ENCODE data around the gene CLCA4. TPM values are rescaled to one million over a fixed set of nuclear protein-coding genes. Genes with fewer than 3 reads are reported as not detected.

The CLCA4 gene
- total and polyA plus RNA-seq, 10 of the 15 experiments (the other 5 are each of a cell fraction or from before 2014, with no cell fraction given): 0.01 to 0.08 TPM; not detected in 8

GRCh38 chr1:86499987-86500593 is 46.8 kb upstream of the CLCA4 start:
- FAIRE-seq (no peak), DNase-seq (ENCODE audit: low read depth, low spot score) (no peak), ATAC-seq (peak; percentile 41; the same call in 1 of the 3 replicates)
- no TSS peak for BruUV-seq (replicated peaks)
- H3K4me1 ChIP-seq (ENCODE audit: control insufficient read depth, insufficient read depth, low read length): no peaks in the 10 kb centered on the region
- peaks cover 0 to 2% of the 10 kb centered on the region in 2 experiments; a peak in 2 of 4 replicates for H3K27me3 ChIP-seq (replicated peaks in 1 of 2; ENCODE audit: control insufficient read depth in 2 of 2, insufficient read depth in 2 of 2, low read length in 1 of 2)
- no peaks in the 10 kb centered on the region for H3K79me2 ChIP-seq (ENCODE audit: control insufficient read depth, insufficient read depth, low read length)
- no peak overlapping the region for H3K27ac ChIP-seq (ENCODE audit: control insufficient read depth, insufficient read depth)
- H3K9ac ChIP-seq (ENCODE audit: control insufficient read depth, insufficient read depth, low read length): no peak overlapping the region
- ChIA-PET RAD21 (ENCODE audit: unreplicated experiment) (interaction anchor here (0.9 kb wide), 1 partner anchor 120 kb away, joined by 3 read pairs; no protein-coding TSS in a partner anchor), CTCF (interaction anchor here (0.7 to 11.1 kb wide), 39 partner anchors 10 to 557 kb away, joined by 3 to 104 read pairs (median 4); partner anchors contain the start of genes ODF2L and SH3GLB1), SMC1A (ENCODE audit: uncharacterized antibody, unreplicated experiment) (interaction anchor here (0.8 to 1.5 kb wide), 3 partner anchors 106 to 117 kb away, joined by 3 to 6 read pairs (median 5); no protein-coding TSS in a partner anchor), POLR2A (no interaction called here)
- intact Hi-C loops (cut with micrococcal nuclease; ENCODE audit: unreplicated experiment) (loop anchor here (5.0 to 10.0 kb wide), 4 partner anchors 187 to 585 kb away; partner anchors contain the start of gene SH3GLB1), in situ Hi-C loops (cut with MboI) (loop anchor here (5.0 to 25.0 kb wide), 2 partner anchors 118 to 587 kb away; no protein-coding TSS in a partner anchor)
- no peak overlapping the region for H2AFZ ChIP-seq (ENCODE audit: control insufficient read depth, low read depth, low read length)
- no peaks in the 10 kb centered on the region for H3K9me3 ChIP-seq (replicated peaks; ENCODE audit: control insufficient read depth, insufficient read depth, low read length)
- no peaks in the 10 kb centered on the region for H3K36me3 ChIP-seq (ENCODE audit: control insufficient read depth in 2 of 2, insufficient read depth in 2 of 2, low read length in 1 of 2)
- H3K4me3 ChIP-seq: no peak overlapping the region
- no peaks in the 10 kb centered on the region for H4K20me1 ChIP-seq (ENCODE audit: control insufficient read depth, insufficient read depth)
- no peak overlapping the region for H3K4me2 ChIP-seq (ENCODE audit: control insufficient read depth, insufficient read depth)
- WGBS (ENCODE audit: insufficient coverage, insufficient replicate concordance, low lambda C conversion rate, missing lambda C conversion rate): 0% methylated on average over 3 of the region's 3 CpGs
- peak; percentile 98 for TF ChIP-seq ZNF592 (IDR thresholded peaks at IDR 0.05)
- 0 out of 4 replicates have a peak, but pooled peaks of 1 of the 2 experiments have one; percentile 18 for TF ChIP-seq BHLHE40 (IDR thresholded peaks at IDR 0.05; ENCODE audit: borderline replicate concordance in 1 of 2, low read depth in 2 of 2, low read length in 1 of 2)
- no peak for TF ChIP-seq ESRRA (IDR thresholded peaks at IDR 0.05; ENCODE audit: low read length)
- TF ChIP-seq ASH2L (IDR thresholded peaks at IDR 0.05; ENCODE audit: borderline replicate concordance, low read depth): no peak
- TF ChIP-seq FOXM1 (IDR thresholded peaks at IDR 0.05; ENCODE audit: low read depth, low read length): peak; percentile 36; the same call in 1 of the 2 replicates
- no peak for TF ChIP-seq ETV6 (conservative IDR thresholded peaks at IDR 0.05 in 1 of 2, IDR thresholded peaks at IDR 0.05 in 1 of 2; ENCODE audit: borderline replicate concordance in 1 of 2, low read depth in 1 of 2)
- TF ChIP-seq NFXL1 (IDR thresholded peaks at IDR 0.05; ENCODE audit: borderline replicate concordance): no peak
- no peak for TF ChIP-seq TARDBP (IDR thresholded peaks at IDR 0.05; ENCODE audit: borderline replicate concordance)
- no peak for TF ChIP-seq KDM1A (IDR thresholded peaks at IDR 0.05; ENCODE audit: borderline replicate concordance)
- no peak for TF ChIP-seq CBX3 (IDR thresholded peaks at IDR 0.05; ENCODE audit: borderline replicate concordance, low read depth)
- TF ChIP-seq ATF3 (IDR thresholded peaks at IDR 0.05; ENCODE audit: borderline replicate concordance, extremely low read depth, low read depth, low read length): peak; percentile 67; the same call in 1 of the 2 replicates
- no peak for TF ChIP-seq BCL11A (IDR thresholded peaks at IDR 0.05; ENCODE audit: low read depth, low read length)
- no peak for TF ChIP-seq SREBF2 (IDR thresholded peaks at IDR 0.05; ENCODE audit: low read length)
- TF ChIP-seq CTCF (IDR thresholded peaks at IDR 0.05 in 2 of 3, conservative IDR thresholded peaks at IDR 0.05 in 1 of 3; ENCODE audit: control insufficient read depth in 2 of 3, extremely low read depth in 1 of 3, insufficient read depth in 1 of 3, low read depth in 3 of 3, low read length in 3 of 3): peak; percentile 65 to 90 (median 82); a peak in 5 of 6 replicates
- TF ChIP-seq EZH2 (IDR thresholded peaks at IDR 0.05; ENCODE audit: borderline replicate concordance, control insufficient read depth, low read depth, low read length): no peak
- no peak for TF ChIP-seq TAF1 (IDR thresholded peaks at IDR 0.05; ENCODE audit: borderline replicate concordance, low read depth, low read length)

Measured in GM12878 (cell line).